ENCODE data around the gene FCN1.

DNA sequence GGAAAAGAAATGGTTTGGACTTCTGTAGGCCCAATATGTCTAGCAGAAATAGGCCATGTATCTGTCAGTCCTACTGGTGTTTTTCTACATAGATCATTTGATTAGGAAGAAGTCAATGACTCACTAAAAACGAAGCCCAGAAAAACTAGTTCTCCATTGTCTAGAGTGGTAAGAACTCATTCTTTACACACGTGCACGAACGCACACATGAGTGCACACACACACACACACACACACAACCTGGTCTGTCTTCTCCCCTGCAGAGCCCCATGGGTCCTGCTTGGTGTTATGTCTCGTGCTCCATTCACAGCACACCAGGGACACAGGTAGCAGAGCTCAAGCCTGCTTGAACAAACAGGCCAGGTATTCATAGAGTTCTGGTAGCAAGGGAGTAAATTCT, 14.9 kb upstream of the FCN1 start:
- TF ChIP-seq, protein P1, sequence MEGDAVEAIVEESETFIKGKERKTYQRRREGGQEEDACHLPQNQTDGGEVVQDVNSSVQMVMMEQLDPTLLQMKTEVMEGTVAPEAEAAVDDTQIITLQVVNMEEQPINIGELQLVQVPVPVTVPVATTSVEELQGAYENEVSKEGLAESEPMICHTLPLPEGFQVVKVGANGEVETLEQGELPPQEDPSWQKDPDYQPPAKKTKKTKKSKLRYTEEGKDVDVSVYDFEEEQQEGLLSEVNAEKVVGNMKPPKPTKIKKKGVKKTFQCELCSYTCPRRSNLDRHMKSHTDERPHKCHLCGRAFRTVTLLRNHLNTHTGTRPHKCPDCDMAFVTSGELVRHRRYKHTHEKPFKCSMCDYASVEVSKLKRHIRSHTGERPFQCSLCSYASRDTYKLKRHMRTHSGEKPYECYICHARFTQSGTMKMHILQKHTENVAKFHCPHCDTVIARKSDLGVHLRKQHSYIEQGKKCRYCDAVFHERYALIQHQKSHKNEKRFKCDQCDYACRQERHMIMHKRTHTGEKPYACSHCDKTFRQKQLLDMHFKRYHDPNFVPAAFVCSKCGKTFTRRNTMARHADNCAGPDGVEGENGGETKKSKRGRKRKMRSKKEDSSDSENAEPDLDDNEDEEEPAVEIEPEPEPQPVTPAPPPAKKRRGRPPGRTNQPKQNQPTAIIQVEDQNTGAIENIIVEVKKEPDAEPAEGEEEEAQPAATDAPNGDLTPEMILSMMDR (conservative IDR thresholded peaks at IDR 0.05 in 1 of 2, IDR thresholded peaks at IDR 0.05 in 1 of 2; ENCODE audit: low read depth in 1 of 2, low read length in 2 of 2) = no peak
- TF ChIP-seq EZH2 (IDR thresholded peaks at IDR 0.05; ENCODE audit: low read length, missing control alignments) = no peak

All from fibroblast of lung (primary cell).